K562 (cell line): Measurements from ENCODE around the gene CDCA7L. TPM values are rescaled to one million over a fixed set of nuclear protein-coding genes. Genes with fewer than 3 reads are reported as not detected.

ENCODE experiments used
- ATAC-seq: fragments of 200-7000 bp; cut with Tn5 transposase; 3 replicates; pipeline ENCODE4 v1.9.1; 2020; ENCODE audit warnings: moderate library complexity
- BruUV-seq: library from RNA; stranded (reverse); fragments of 400-500 nt; replicated peaks from 2 replicates; lab custom pipeline; 2021; lab: Mats Ljungman, UMichigan
- CTCF ChIA-PET: fragments of 300-600 bp; formaldehyde crosslinking; extraction: SDS; loops from one replicate; lab custom pipeline; 2021; ENCODE audit warnings: low intra/inter-chr PET ratio; lab: Yijun Ruan, JAX
- POLR2A ChIA-PET: fragments of 300-600, 350-650 bp; sonication (Branson Sonifier 250); formaldehyde crosslinking; extraction: SDS; loops from one replicate; lab custom pipeline; 2021; ENCODE audit warnings: antibody characterized with exemption, inconsistent platforms; lab: Yijun Ruan, JAX
- DNase-seq, 4 experiments: peaks; one replicate each; pipeline versions ENCODE4 v3.0.0 to v3.0.0-alpha.2; 2011 to 2018; ENCODE audit warnings: low spot score in 3 of 4, mixed read lengths in 3 of 4; ENCODE audit errors: extremely low read depth in 1 of 4
- FAIRE-seq: peaks from 2 replicates; lab custom pipeline; 2011; peaks lifted over from hg19 to GRCh38; lab: Jason Lieb, UNC
- H2AFZ ChIP-seq: 2 replicates; pipeline ENCODE4 v1.6.0; 2011; ENCODE audit warnings: low read depth, low read length, control low read depth, inconsistent platforms
- H3K27ac ChIP-seq: fragments of 200-600 bp; 3 replicates; pipeline ENCODE4 v1.8.0; 2011; ENCODE audit warnings: low read depth, mild to moderate bottlenecking, control low read depth, inconsistent platforms, low read length, moderate library complexity, mixed read lengths; ENCODE audit errors: extremely low read depth
- H3K27me3 ChIP-seq, 2 experiments: fragments of 300-600 bp in 1 of 2; 2 replicates in 1 of 2; 3 replicates in 1 of 2; pipeline versions ENCODE4 v1.6.0 to v1.8.0; 2011; ENCODE audit warnings: inconsistent platforms in 2 of 2, low read length in 2 of 2, mild to moderate bottlenecking in 1 of 2, mixed read lengths in 1 of 2, moderate library complexity in 1 of 2; ENCODE audit not compliant: control insufficient read depth in 2 of 2, insufficient read depth in 2 of 2
- H3K36me3 ChIP-seq: fragments of 300-600 bp; 3 replicates; pipeline ENCODE4 v1.8.0; 2011; ENCODE audit warnings: mild to moderate bottlenecking, low read length, inconsistent platforms; ENCODE audit not compliant: control insufficient read depth, insufficient read depth
- H3K4me1 ChIP-seq, 2 experiments: fragments of 200-600 bp in 1 of 2; replicated peaks in 1 of 2; 2 replicates in 1 of 2; 3 replicates in 1 of 2; pipeline versions ENCODE4 v1.5.1 to v1.8.0; 2011; ENCODE audit warnings: inconsistent platforms in 2 of 2, low read length in 2 of 2, mild to moderate bottlenecking in 1 of 2, mixed read lengths in 1 of 2, moderate library complexity in 1 of 2; ENCODE audit not compliant: control insufficient read depth in 2 of 2, insufficient read depth in 2 of 2
- H3K4me2 ChIP-seq: 2 replicates; pipeline ENCODE4 v1.6.1; 2011; ENCODE audit warnings: low read length, control low read depth, inconsistent platforms, mixed read lengths; ENCODE audit not compliant: insufficient read depth
- H3K4me3 ChIP-seq: fragments of 200-600 bp; sonication (generic), shearing (Covaris generic); 2 replicates; pipeline ENCODE4 v1.5.1; 2016; ENCODE audit warnings: control low read depth, inconsistent platforms
- H3K79me2 ChIP-seq: fragments of 200-600 bp; 3 replicates; pipeline ENCODE4 v1.8.0; 2011; ENCODE audit warnings: low read length, inconsistent platforms; ENCODE audit not compliant: control insufficient read depth, insufficient read depth
- H3K9ac ChIP-seq, 2 experiments: 2 replicates each; pipeline versions ENCODE4 v1.6.0 to v1.6.1; 2011; ENCODE audit warnings: low read depth in 2 of 2, low read length in 2 of 2, control low read depth in 1 of 2, inconsistent platforms in 1 of 2, mild to moderate bottlenecking in 1 of 2, mixed read lengths in 1 of 2; ENCODE audit not compliant: insufficient read depth in 1 of 2
- H3K9me1 ChIP-seq: one replicate; pipeline ENCODE4 v1.6.0; 2011; ENCODE audit warnings: inconsistent platforms, mild to moderate bottlenecking, low read length, moderate library complexity; ENCODE audit not compliant: control insufficient read depth, insufficient read depth
- H3K9me3 ChIP-seq: replicated peaks from 2 replicates; pipeline ENCODE4 v1.5.1; 2011; ENCODE audit warnings: low read depth, low read length, inconsistent platforms; ENCODE audit not compliant: control insufficient read depth, insufficient read depth
- H4K20me1 ChIP-seq: replicated peaks from 2 replicates; pipeline ENCODE4 v1.6.1; 2011; ENCODE audit warnings: low read length, inconsistent platforms, mixed read lengths; ENCODE audit not compliant: control insufficient read depth, insufficient read depth
- CREB1 ChIP-seq, 2 experiments: sonication (generic) in 1 of 2; formaldehyde crosslinking in 1 of 2; IDR thresholded peaks; 2 replicates each; pipeline versions ENCODE4 v1.6.1 to v1.8.0; 2012 to 2022; ENCODE audit warnings: inconsistent platforms in 1 of 2, mild to moderate bottlenecking in 1 of 2, missing genetic modification reagents in 1 of 2, moderate library complexity in 1 of 2
- ILF3 ChIP-seq: fragments of 450-650 bp; IDR thresholded peaks from 2 replicates; pipeline ENCODE4 v1.6.1; 2018; ENCODE audit warnings: antibody characterized with exemption, mild to moderate bottlenecking, moderate library complexity, borderline replicate concordance
- KDM4B ChIP-seq, 2 experiments: fragments of 450-650 bp in 1 of 2; sonication (generic) in 1 of 2; IDR thresholded peaks; 2 replicates each; pipeline ENCODE4 v1.6.1; 2016 to 2017; ENCODE audit warnings: borderline replicate concordance in 2 of 2, antibody characterized with exemption in 1 of 2, low read depth in 1 of 2, mild to moderate bottlenecking in 1 of 2
- MITF ChIP-seq: IDR thresholded peaks from 2 replicates; pipeline ENCODE4 v1.6.1; 2014; ENCODE audit warnings: antibody characterized with exemption
- NFE2 ChIP-seq: IDR thresholded peaks from 2 replicates; pipeline ENCODE4 v1.6.1; 2014; ENCODE audit warnings: antibody characterized with exemption, low read depth
- NFRKB ChIP-seq: fragments of 450-650 bp; IDR thresholded peaks from 2 replicates; pipeline ENCODE4 v1.6.1; 2016; ENCODE audit warnings: low read depth
- TCF7L2 ChIP-seq: fragments of 150-350 bp; IDR thresholded peaks from 2 replicates; pipeline ENCODE4 v1.6.1; 2016; ENCODE audit warnings: low read depth, mild to moderate bottlenecking, low read length, moderate library complexity
- YBX1 ChIP-seq: fragments of 450-650 bp; IDR thresholded peaks from 2 replicates; pipeline ENCODE4 v1.7.1; 2016; ENCODE audit warnings: mild to moderate bottlenecking
- ZNF354B ChIP-seq: fragments of 250-450 bp; sonication (Bioruptor Pico); IDR thresholded peaks from 2 replicates; pipeline ENCODE4 v1.4.0; 2020
- WGBS: fragments of 100-300 bp; shearing (Covaris generic); methylation state at CpG from one replicate; pipeline ENCODE4 v1.1.6; 2016; ENCODE audit warnings: low coverage, mixed read lengths; ENCODE audit not compliant: insufficient coverage; ENCODE audit errors: missing lambda C conversion rate; 5-methylcytosine and 5-hydroxymethylcytosine counted together
- in situ Hi-C: fragments of 300-500 bp; cut with MboI; formaldehyde crosslinking; loops from 4 replicates; pipeline ENCODE4 v1.15.0; 2018; ENCODE audit warnings: inconsistent platforms, mixed read lengths
- intact Hi-C: fragments of 100-400 bp; cut with micrococcal nuclease; formaldehyde crosslinking; loops from 2 replicates; pipeline ENCODE4 v1.14.2; 2022
- polyA plus RNA-seq, 8 experiments: library from polyadenylated mRNA; depleted of rRNA in 4 of 8; stranded (reverse) in 5 of 8; unstranded in 3 of 8; fragments of >200 nt; fragmentation: Nextera tagmentation in 2 of 8; fragmentation: Illumina TruSeq in 1 of 8; extraction: Ambion mirVana in 2 of 8; extraction: Trizol in 1 of 8; gene quantifications; 2 replicates each; pipeline versions ENCODE4 v1.2.1 to v1.2.3, GENCODE V29; 2011 to 2014; ENCODE audit warnings: inconsistent platforms in 1 of 8, missing spikeins in 1 of 8
- total RNA-seq, 7 experiments: library from RNA; depleted of rRNA in 6 of 7; stranded (reverse); fragments of >200 nt in 6 of 7; fragmentation: Illumina TruSeq in 2 of 7; extraction: Trizol in 2 of 7; gene quantifications; 2 replicates each; pipeline versions ENCODE4 v1.2.1 to v1.2.3, GENCODE V29; 2011 to 2021; ENCODE audit warnings: low replicate concordance in 1 of 7
- TF ChIP-seq, protein P1 (sequence below): fragments of 450-650 bp; IDR thresholded peaks from 2 replicates; pipeline ENCODE4 v1.6.1; 2016; ENCODE audit warnings: missing biosample characterization, missing genetic modification characterization
- TF ChIP-seq, protein P2 (sequence below): fragments of 450-650 bp; IDR thresholded peaks from 2 replicates; pipeline ENCODE4 v1.7.1; 2018; ENCODE audit warnings: mild to moderate bottlenecking, low read depth; ENCODE audit not compliant: partially characterized antibody

The CDCA7L gene
- total and polyA plus RNA-seq, 9 of the 15 experiments (the other 6 are each of a cell fraction or from before 2014, with no cell fraction given) = 1.9 to 32.4 (median 3.1) TPM

GRCh38 chr7:21883069-21883468, 62.6 kb downstream of the CDCA7L start:
- Histone ChIP-seq H3K4me3 (no peak overlapping the region), H3K36me3 (no peaks in the 10 kb centered on the region), H2AFZ (no peak overlapping the region), H3K79me2 (no peaks in the 10 kb centered on the region), H3K4me1 (no peaks in the 10 kb centered on the region), H3K27me3 (peaks cover 0 to 4% of the 10 kb centered on the region in 2 experiments; a peak in 2 of 5 replicates), H3K9ac (no peak overlapping the region), H3K4me2 (no peak overlapping the region)
- in situ Hi-C loops = no loop called here
- WGBS = 30% methylated on average over 3 of the region's 3 CpGs
- intact Hi-C loops = no loop called here
- POLR2A ChIA-PET = no interaction called here
- CTCF ChIA-PET = no interaction called here
- TF ChIP-seq TCF7L2 (no peak), NFRKB (no peak), NFE2 (no peak), CREB1 (IDR thresholded peaks at IDR 0.05) (no peak), CREB1 (CRISPR knock-in tag; IDR thresholded peaks at IDR 0.05) (no peak), YBX1 (no peak), KDM4B (IDR thresholded peaks at IDR 0.05; ENCODE audit: borderline replicate concordance in 2 of 2, low read depth in 1 of 2) (no peak), MITF (no peak), ZNF354B (CRISPR knock-in tag) (no peak), ILF3 (no peak)
- TF ChIP-seq, protein P1, sequence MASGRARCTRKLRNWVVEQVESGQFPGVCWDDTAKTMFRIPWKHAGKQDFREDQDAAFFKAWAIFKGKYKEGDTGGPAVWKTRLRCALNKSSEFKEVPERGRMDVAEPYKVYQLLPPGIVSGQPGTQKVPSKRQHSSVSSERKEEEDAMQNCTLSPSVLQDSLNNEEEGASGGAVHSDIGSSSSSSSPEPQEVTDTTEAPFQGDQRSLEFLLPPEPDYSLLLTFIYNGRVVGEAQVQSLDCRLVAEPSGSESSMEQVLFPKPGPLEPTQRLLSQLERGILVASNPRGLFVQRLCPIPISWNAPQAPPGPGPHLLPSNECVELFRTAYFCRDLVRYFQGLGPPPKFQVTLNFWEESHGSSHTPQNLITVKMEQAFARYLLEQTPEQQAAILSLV (tag) = no peak
- TF ChIP-seq, protein P2, sequence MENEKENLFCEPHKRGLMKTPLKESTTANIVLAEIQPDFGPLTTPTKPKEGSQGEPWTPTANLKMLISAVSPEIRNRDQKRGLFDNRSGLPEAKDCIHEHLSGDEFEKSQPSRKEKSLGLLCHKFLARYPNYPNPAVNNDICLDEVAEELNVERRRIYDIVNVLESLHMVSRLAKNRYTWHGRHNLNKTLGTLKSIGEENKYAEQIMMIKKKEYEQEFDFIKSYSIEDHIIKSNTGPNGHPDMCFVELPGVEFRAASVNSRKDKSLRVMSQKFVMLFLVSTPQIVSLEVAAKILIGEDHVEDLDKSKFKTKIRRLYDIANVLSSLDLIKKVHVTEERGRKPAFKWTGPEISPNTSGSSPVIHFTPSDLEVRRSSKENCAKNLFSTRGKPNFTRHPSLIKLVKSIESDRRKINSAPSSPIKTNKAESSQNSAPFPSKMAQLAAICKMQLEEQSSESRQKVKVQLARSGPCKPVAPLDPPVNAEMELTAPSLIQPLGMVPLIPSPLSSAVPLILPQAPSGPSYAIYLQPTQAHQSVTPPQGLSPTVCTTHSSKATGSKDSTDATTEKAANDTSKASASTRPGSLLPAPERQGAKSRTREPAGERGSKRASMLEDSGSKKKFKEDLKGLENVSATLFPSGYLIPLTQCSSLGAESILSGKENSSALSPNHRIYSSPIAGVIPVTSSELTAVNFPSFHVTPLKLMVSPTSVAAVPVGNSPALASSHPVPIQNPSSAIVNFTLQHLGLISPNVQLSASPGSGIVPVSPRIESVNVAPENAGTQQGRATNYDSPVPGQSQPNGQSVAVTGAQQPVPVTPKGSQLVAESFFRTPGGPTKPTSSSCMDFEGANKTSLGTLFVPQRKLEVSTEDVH = no peak
- TF ChIP-seq, all 486 proteins: peak for 0
- FAIRE-seq (no peak), ATAC-seq (no peak), DNase-seq (no peak)
- Histone ChIP-seq H3K9me3 (no peaks in the 10 kb centered on the region), H4K20me1 (no peaks in the 10 kb centered on the region), H3K27ac (no peak overlapping the region), H3K9me1 (no peaks in the 10 kb centered on the region)
- no TSS peak for BruUV-seq
